ENCODE measurements around the gene RNF5.

GRCh38 chr6:32181915-32182529, 3.8 kb downstream of the RNF5 start:
- no peak for TF ChIP-seq POLR2A (IDR thresholded peaks at IDR 0.05)
- TF ChIP-seq CTCF (IDR thresholded peaks at IDR 0.05) = no peak
- TF ChIP-seq EP300 (IDR thresholded peaks at IDR 0.05) = no peak

Data from sigmoid colon (tissue), 4 donors.